Measurements from ENCODE around the gene JAGN1.
"Not testable (repeated sequence)": the region's sequence is repeated elsewhere in the genome, so short reads cannot be mapped to it uniquely, and the experiment has no call there.

JAGN1 gene

GRCh38 chr3:9869955-9870354 is 20.5 kb upstream of the JAGN1 start:
- DNase-seq = no peak

DNA sequence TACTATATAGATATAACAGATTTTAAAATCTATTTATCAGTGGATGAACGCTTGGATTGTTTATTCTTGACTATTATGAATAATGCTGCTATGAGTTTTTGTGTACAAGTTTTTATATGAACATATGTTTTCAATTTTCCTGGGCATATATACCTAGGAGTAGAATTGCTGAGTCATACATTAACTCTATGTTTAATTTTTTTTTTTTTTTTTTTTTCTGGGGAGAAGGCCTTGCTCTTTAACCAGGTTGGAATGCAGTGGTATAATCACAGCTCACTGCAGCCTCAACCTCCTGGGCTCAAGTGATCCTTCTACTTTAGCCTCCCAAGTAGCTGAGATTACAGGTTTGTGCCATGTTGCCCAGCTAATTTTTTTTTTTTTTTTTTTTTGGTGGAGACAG is 19.4 kb upstream of the JAGN1 start:
- no peak for DNase-seq

- DNase-seq = not testable (repeated sequence)
These were observed 18.3 kb upstream of the JAGN1 start for GRCh38 chr3:9872067-9872466.

DNA sequence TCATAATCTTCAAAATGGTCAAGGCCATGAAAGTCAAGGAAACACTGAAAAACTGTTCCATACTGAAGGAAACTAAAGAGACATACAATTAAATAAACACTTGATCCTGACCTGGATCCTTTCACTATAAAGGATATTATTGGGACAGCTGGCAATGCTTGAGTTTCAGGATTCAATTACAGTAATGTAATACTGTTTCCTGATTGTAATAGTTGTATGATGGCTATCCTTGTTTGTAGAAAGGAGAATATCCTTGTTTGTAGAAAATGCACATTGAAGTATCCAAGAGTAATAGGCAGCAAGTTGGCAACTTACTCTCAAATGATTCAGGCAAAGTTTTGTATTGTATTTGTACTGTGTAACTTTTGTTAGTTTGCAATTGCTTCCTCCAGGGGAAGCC is 15.0 kb upstream of the JAGN1 start:
- no peak for DNase-seq

- not testable (repeated sequence) for DNase-seq
These were observed 14.2 kb upstream of the JAGN1 start for GRCh38 chr3:9876255-9876654.

DNA sequence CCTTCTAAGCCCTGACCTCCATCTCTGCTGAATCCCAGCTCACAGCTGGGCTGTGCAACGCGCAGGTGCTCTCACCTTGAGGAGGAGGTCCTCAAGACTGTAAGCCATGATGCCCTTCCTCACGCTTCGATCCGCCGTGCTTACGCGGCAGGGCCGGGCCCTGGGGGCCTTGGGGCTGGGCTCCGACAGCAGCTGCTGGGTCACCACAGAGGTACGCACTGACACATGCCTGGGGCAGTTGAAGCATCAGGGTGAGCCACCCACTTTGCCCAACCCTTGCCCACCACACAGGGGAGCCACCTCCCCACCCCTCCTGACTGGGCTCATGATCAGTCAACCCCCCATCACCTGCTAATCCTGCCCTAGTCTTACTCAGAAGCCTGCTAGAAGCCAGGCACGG is 13.4 kb upstream of the JAGN1 start:
- DNase-seq = no peak

GRCh38 chr3:9878700-9879099 is 11.7 kb upstream of the JAGN1 start:
- DNase-seq = no peak

DNA sequence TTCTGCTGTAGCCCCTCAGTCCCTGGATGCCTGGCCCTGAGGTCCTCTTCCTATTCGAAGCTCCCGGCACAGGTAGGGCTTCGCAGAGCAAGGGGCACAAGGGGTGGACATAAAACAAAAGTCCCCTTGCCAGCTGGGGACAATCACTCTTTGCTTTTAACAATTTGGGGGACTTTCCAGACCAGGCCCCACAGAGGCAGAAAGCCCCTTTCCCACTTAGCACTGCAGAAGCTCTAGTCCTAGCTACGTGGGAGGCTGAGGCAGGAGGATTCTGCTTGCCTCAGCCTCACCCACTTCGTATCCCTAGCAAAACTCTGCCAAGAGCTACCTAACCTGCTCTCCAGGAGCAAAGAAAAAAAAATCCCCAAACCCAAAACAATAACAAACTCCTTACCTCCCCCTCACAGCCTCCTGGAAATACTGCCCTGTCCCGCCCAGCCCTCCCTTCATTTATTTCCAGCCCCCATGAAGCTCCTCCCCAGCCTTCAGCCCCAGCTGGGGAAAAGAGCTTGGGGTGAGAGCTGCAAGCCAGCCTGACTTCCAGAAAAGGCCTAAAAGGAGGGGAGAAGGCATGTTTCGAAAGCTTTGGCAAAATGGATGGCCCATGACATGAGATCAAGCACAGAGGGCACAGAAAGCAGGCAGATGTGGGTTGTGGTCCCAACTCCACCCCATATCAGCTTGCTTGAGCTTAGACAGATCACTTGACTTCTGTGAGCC is 10.4 kb upstream of the JAGN1 start, which contains the start of gene CIDEC:
TSS of gene CIDEC (minus strand) at position 424 of the 720 bp plus-strand sequence. CDS start 1,767 bp downstream, outside the sequence.
- no peak for DNase-seq

GRCh38 chr3:9881441-9881840 is 9.0 kb upstream of the JAGN1 start:
- DNase-seq = no peak

- DNase-seq = no peak
These were observed 6.5 kb upstream of the JAGN1 start for GRCh38 chr3:9883706-9884554.

DNA sequence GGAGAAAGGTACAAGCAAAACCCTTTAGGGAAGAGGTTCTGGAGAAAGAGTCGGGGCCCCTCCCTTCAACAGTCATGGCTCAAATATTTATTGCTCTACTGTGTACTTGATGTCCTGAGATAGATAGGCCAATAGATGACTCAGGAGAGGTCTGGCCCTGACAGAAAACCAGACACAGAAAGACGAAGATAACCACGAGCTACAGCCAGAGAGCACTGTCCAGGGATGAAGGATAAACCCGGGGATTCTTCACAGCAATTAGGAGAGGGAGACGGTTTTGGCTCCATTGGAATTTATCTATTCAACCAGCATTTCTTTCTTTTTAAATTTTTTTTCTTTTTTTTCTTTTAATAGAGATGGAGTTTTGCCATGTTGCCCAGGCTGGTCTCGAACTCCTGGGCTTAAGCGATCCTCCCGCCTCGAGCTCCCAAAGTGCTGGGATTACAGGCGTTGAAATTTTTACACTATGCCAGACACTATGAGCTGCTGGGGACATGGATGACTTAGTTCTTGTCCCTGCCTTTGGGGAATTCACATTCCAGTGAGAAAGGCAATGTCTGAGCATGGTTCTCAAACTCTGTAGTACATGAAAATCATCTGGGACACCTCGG is 5.8 kb upstream of the JAGN1 start:
- DNase-seq = no peak

DNA sequence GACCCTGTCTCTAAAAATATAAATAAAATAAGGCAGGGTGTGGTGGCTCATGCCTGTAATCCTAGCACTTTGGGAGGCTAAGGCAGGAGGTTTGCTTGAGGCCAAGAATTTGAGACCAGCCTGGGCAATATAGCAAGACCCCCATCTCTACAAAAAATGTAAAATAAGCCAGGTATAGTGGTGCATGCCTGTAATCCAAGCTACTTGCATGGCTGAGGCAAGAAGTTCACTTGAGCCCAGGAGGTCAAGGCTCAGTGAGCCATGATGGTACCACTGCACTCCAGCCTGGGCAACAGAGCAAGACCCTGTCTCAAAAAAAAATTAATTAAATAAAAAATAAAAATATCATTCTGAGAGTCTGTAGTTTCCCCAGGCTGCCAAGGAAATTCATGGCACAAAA is 4.1 kb upstream of the JAGN1 start:
- DNase-seq = no peak

- no peak for DNase-seq
These were observed 2.9 kb upstream of the JAGN1 start for GRCh38 chr3:9887480-9887879.

DNA sequence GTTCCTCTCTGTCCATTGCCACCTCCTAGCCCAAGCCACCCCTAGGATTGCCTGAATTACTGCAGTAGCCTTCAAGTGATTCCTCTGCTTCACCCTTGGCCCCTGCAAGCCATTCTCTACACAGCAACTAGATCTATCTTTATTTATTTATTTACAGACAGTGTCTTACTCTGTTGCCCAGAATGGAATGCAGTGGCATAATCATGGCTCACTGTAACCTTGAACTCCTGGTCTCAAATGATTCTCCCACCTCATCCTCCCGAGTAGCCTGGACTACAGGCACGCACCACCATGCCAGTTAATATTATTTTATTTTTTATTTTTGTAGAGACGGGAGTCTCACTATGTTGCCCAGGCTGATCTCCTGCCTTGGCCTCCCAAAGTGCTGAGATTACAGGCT is 1.9 kb upstream of the JAGN1 start:
- DNase-seq = no peak

DNA sequence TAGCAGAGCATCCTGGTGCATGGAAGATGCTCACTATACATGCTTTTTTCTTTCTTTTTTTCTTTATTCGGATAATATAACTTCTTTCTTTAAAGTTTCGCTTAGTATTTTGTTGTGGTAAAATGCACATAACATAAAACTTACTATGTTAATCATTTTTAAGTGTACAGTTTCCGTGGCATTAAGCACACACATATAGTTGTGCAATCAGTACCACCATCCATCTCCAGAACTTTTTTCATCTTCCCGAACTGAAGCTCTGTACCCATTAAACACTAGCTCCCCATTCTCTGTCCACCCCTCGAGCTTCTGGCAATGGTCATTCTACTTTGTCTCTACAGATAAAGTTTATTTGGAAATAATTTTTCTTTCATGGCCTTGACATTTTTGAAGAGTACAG is 1.0 kb upstream of the JAGN1 start:
- DNase-seq = no peak

GRCh38 chr3:9891072-9891622 is 737 bp downstream of the JAGN1 start:
- DNase-seq = no peak

GRCh38 chr3:9893739-9894138 is 3.3 kb downstream of the JAGN1 start:
- no peak for DNase-seq

DNA sequence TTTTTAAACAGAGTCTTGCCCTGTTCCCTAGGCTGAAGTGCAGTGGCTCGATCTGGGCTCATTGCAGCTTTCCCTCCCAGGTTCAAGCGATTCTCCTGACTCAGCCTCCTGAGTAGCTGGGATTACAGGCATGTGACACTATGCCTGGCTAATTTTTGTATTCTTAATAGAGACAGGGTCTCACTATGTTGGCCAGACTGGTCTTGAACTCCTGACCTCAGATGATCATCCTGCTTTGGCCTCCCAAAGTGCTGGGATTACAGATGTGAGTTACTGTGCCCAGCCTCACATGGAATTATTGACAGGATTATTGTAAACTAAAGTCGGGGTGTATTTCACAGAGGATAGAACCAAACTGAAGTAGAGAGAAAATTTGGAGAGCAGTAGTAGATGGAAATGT is 5.3 kb downstream of the JAGN1 start:
- DNase-seq = not testable (repeated sequence)

DNA sequence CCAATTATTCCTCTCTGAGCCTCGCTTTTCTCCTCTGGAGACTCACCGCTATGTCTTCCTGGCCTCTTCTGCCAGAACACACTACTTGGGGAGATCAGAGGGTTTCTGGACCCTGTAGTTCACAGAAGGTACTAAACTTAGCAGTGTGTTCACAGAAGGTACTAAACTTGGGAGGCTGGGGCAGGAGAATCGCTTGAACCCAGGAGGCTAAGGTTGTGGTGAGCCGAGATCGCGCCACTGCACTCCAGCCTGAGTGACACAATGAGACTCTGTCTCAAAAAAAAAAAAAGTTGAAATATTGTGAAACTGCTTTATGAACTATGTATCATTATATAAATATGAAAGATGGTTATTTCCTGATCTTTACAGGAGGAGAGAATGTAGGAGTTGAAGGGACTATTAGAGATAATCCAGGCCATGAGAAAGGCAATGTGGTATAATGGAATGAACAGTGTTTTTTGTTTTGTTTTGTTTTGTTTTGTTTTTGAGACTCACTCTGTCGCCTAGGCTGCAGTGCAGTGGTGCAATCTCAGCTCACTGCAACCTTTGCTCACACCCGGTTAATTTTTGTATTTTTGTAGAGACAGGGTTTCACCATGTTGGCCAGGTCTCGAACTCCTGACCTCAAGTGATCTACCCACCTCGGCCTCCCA is 6.5 kb downstream of the JAGN1 start:
- DNase-seq = not testable (repeated sequence)

GRCh38 chr3:9897408-9898372 is 7.3 kb downstream of the JAGN1 start:
- DNase-seq = no peak

DNA sequence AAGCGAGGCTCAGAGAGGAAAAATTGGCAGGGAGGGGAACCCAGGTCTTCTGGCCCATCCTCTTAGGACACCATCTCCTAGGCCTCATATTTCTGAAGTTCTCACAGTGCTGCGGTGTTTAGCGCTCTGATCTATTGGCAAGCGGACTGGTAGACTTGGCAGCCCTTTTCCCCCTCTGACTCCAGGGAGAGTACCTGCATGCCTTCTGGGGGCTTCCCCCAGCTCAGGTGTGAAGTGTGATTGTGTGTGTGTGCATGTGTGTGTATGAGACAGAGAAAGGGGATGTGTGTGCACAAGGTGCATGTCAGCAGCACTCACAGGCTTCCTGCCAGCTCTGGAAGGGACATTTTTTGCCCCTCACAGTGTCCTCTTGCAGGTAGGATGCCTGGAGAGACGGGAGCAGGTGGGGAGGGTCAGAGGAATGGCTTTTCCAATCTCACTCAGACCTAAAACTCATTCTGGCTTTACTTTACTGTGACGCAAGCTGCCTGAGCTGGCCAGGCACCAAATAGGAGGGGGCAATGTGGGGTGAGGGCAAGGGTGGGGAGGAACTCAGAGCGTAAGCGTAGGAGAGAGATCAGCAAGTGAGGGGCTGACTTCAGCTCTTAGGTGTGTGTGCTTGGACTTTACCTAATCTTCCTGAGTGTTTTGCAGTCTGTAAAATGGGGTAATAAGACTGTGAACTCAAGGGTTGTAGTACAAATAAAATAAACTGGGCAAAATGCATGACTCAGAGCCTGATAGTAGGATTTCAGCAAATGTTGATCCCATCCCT is 8.2 kb downstream of the JAGN1 start:
- DNase-seq = no peak
